ENCODE measurements around the gene IFRD1.

- TF ChIP-seq, protein P1, sequence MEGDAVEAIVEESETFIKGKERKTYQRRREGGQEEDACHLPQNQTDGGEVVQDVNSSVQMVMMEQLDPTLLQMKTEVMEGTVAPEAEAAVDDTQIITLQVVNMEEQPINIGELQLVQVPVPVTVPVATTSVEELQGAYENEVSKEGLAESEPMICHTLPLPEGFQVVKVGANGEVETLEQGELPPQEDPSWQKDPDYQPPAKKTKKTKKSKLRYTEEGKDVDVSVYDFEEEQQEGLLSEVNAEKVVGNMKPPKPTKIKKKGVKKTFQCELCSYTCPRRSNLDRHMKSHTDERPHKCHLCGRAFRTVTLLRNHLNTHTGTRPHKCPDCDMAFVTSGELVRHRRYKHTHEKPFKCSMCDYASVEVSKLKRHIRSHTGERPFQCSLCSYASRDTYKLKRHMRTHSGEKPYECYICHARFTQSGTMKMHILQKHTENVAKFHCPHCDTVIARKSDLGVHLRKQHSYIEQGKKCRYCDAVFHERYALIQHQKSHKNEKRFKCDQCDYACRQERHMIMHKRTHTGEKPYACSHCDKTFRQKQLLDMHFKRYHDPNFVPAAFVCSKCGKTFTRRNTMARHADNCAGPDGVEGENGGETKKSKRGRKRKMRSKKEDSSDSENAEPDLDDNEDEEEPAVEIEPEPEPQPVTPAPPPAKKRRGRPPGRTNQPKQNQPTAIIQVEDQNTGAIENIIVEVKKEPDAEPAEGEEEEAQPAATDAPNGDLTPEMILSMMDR (IDR thresholded peaks at IDR 0.05), result no peak
- TF ChIP-seq POLR2A (IDR thresholded peaks at IDR 0.05), result no peak
Measured at GRCh38 chr7:112508404-112508803, 58.1 kb downstream of the IFRD1 start.
